ENCODE measurements around the gene RPTOR. TPM values are rescaled to one million over a fixed set of nuclear protein-coding genes. Genes with fewer than 3 reads are reported as not detected.

The RPTOR gene
- polyA plus RNA-seq, 1 experiment, result 10.8 TPM

DNA sequence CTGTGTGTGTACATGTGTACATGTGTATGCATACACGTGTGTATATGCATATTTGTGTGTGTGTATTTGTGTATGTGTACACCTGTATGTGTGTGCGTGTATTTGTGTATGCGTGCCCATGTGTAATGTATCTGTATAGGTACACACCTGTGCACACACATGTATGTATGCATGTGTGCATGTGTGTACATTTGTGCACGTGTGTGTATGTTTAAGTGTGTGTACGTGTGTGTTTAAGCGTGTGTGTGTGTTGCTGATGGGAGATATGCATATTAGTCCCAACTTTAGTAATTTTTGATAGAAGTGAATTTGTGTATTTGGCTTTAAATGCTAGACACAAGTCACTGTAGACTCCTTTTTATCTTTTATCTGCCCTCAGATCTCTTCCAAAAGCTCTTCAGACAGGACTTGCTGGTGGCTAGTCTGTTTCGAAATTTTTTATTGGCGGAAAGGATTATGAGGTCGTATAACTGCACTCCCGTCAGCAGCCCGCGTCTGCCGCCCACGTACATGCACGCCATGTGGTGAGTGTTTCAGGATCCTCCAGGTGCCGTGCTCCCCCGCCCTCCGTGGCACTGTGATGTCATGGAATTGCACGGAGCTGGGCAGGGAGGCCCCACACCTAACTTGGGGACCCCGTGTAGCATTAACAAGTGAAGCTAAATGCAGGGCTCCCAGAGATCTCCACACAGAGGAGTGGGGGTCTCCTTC, 278.2 kb downstream of the RPTOR start:
- H3K4me3 ChIP-seq (ENCODE audit: low read depth, low read length), result no peak overlapping the region
- TF ChIP-seq, protein P1, sequence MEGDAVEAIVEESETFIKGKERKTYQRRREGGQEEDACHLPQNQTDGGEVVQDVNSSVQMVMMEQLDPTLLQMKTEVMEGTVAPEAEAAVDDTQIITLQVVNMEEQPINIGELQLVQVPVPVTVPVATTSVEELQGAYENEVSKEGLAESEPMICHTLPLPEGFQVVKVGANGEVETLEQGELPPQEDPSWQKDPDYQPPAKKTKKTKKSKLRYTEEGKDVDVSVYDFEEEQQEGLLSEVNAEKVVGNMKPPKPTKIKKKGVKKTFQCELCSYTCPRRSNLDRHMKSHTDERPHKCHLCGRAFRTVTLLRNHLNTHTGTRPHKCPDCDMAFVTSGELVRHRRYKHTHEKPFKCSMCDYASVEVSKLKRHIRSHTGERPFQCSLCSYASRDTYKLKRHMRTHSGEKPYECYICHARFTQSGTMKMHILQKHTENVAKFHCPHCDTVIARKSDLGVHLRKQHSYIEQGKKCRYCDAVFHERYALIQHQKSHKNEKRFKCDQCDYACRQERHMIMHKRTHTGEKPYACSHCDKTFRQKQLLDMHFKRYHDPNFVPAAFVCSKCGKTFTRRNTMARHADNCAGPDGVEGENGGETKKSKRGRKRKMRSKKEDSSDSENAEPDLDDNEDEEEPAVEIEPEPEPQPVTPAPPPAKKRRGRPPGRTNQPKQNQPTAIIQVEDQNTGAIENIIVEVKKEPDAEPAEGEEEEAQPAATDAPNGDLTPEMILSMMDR (IDR thresholded peaks at IDR 0.05; ENCODE audit: insufficient read depth, low read depth, low read length), result no peak
- CTCF ChIA-PET, result interaction anchor here (1.2 kb wide), 1 partner anchor 9 kb away, joined by 5 read pairs; no protein-coding TSS in a partner anchor
- DNase-seq (ENCODE audit: low read depth), result no peak
- H3K27me3 ChIP-seq (ENCODE audit: control insufficient read depth, insufficient read depth, low read length), result no peaks in the 10 kb centered on the region
- H3K36me3 ChIP-seq (ENCODE audit: control insufficient read depth, insufficient read depth, low read length), result peaks cover 7% of the 10 kb centered on the region
- POLR2A ChIA-PET, result no interaction called here

DNA sequence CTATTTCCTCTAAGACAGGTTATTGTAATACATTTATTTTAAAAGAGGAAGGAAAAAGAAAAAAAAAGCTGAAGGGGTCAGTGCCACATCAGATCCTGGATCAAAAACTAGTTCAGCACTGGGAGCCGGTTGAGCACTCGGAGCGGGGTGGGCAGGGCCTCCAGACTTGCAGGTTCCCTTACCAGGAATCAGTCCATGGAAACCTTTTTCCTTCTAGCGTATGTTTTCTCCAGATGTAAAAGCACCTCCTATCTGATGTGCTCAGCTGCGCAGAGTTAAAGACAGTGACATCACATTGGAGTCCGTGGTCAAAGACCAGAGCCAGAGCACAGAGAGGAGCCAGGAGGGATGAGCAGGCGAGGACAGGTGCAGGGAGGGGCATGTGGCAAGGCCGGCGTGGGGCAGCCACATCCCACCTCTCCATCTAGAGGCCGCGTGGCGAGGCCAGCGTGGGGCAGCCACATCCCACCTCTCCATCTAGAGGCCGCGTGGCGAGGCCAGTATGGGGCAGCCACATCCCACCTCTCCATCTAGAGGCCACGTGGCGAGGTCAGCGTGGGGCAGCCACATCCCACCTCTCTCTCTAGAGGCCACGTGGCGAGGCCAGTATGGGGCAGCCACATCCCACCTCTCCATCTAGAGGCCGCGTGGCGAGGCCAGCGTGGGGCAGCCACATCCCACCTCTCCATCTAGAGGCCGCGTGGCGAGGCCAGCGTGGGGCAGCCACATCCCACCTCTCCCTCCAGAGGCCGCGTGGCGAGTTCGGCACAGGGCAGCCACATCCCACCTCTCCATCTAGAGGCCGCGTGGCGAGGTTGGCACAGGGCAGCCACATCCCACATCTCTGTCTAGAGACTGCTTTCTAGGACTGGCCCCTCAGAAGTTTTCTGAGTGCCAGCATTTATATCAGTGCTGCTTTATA, 280.2 kb downstream of the RPTOR start:
- ChIA-PET CTCF (no interaction called here), POLR2A (no interaction called here)
- Histone ChIP-seq H3K4me3 (ENCODE audit: low read depth, low read length) (no peak overlapping the region), H3K27me3 (ENCODE audit: control insufficient read depth, insufficient read depth, low read length) (no peaks in the 10 kb centered on the region), H3K36me3 (ENCODE audit: control insufficient read depth, insufficient read depth, low read length) (peaks cover 10% of the 10 kb centered on the region)
- no peak for DNase-seq (ENCODE audit: low read depth)
- TF ChIP-seq, protein P1 (IDR thresholded peaks at IDR 0.05; ENCODE audit: insufficient read depth, low read depth, low read length), result no peak

DNA sequence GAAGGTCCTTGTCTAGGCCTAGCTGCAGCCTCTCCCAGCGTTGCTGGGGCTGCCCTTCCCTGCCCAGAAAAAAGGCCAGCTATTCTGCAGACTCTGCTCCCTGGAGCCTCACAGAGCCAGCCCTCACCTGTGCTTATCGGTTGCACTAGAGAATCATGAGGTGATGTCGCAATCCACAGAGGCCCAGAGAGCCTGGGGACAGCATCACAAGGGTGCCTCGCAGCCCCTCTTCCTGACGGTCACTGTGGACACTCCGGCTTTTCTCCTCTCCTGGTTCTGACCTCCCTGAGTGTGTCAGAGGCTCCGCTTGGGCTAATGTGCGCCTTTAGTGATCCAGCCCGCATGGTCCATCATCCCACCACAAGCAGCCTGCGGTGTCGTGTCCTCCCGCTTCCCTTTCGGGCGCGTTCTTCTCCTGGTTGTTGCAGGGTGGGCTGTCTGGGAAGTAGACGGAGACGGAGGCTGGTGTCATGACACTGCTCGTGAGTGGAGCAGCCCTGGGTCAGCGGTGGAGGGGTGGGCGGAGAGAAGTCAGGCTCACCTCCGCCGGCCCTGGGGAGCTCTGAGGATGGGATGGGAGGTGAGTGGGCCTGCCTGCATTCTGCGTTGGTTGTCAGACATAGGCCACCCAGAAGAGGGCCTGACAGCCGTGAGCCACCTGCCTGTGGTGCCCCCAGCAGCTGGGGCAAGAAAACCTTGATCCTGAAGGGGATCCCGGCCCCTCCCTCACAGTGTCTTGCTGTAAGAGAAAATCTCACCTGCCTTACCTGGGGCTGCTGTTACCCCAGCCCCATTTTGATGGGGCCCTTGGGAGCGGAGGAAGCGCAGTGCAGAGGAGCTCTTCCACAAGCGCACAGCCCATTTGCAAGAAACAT, 281.1 kb downstream of the RPTOR start:
- peaks cover 10% of the 10 kb centered on the region for H3K36me3 ChIP-seq (ENCODE audit: control insufficient read depth, insufficient read depth, low read length)
- no peak for DNase-seq (ENCODE audit: low read depth)
- ChIA-PET POLR2A (no interaction called here), CTCF (interaction anchor here (0.7 kb wide), 1 partner anchor 28 kb away, joined by 3 read pairs; no protein-coding TSS in a partner anchor)
- TF ChIP-seq, protein P1 (IDR thresholded peaks at IDR 0.05; ENCODE audit: insufficient read depth, low read depth, low read length), result no peak
- H3K4me3 ChIP-seq (ENCODE audit: low read depth, low read length), result no peak overlapping the region
- H3K27me3 ChIP-seq (ENCODE audit: control insufficient read depth, insufficient read depth, low read length), result no peaks in the 10 kb centered on the region

DNA sequence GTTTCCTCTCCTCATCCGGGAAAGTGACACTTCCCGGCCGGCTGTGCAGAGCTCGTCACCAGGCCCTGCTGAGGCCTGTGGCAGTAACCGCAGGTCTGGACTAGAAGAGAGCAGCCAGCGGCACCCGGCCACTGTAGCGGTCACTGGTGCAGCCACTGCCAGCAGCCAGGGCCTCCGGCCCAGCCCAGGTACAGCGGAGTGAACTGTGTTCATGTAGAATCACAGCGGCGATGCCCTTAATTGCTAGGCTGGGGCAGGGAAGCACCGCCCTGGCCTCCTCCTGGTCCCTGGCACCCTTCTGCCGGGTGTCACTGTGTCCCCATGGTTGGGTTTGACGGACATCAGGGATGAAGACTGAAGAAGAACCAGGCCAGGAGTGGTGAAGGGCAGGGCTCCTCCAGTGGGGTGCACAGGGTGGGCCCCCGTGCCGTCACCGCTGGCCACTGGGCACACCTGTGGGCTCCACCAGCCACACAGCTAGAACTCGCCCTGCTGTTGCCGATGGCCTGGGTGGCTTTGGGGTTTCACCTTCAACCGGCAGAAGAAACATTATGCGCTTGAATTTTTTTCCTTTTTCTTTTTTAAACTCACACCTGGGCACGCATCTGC, 281.8 kb downstream of the RPTOR start:
- Histone ChIP-seq H3K36me3 (ENCODE audit: control insufficient read depth, insufficient read depth, low read length) (peaks cover 10% of the 10 kb centered on the region), H3K4me3 (ENCODE audit: low read depth, low read length) (no peak overlapping the region), H3K27me3 (ENCODE audit: control insufficient read depth, insufficient read depth, low read length) (no peaks in the 10 kb centered on the region)
- ChIA-PET POLR2A (no interaction called here), CTCF (interaction anchor here (0.7 to 1.4 kb wide), 4 partner anchors 13 to 144 kb away, joined by 3 read pairs; no protein-coding TSS in a partner anchor)
- no peak for DNase-seq (ENCODE audit: low read depth)
- TF ChIP-seq, protein P1 (IDR thresholded peaks at IDR 0.05; ENCODE audit: insufficient read depth, low read depth, low read length), result no peak

Data from BJ (cell line).